GM13976 (cell line): Measurements from ENCODE around the gene CCDC186.

ENCODE experiments used
- DNase-seq: peaks from one replicate; pipeline ENCODE4 v3.0.0; 2012; ENCODE audit warnings: low spot score
- CTCF ChIP-seq: IDR thresholded peaks from 2 replicates; pipeline ENCODE4 v1.5.1; 2012; ENCODE audit warnings: borderline replicate concordance, mild to moderate bottlenecking; ENCODE audit not compliant: insufficient read depth; ENCODE audit errors: extremely low read depth, missing control alignments, control extremely low read depth
- in situ Hi-C: fragments of 300-500 bp; cut with MboI; formaldehyde crosslinking; loops from one replicate; pipeline ENCODE4 v1.12.0; 2022; ENCODE audit warnings: low sequenced_read_pairs, mixed read lengths, inconsistent platforms; ENCODE audit not compliant: unreplicated experiment

Gene CCDC186

GRCh38 chr10:114179148-114179547 is 5.1 kb upstream of the CCDC186 start, which contains the start of gene TDRD1:
TSS of gene TDRD1 (plus strand) at chr10:114179353. CDS start at chr10:114187832, 8,479 bp downstream.
- no peak for TF ChIP-seq CTCF
- in situ Hi-C loops: no loop called here
- DNase-seq: no peak

GRCh38 chr10:114176511-114176910 is 2.5 kb upstream of the CCDC186 start:
- no peak for TF ChIP-seq CTCF
- no peak for DNase-seq
- in situ Hi-C loops: no loop called here

GRCh38 chr10:114175667-114176066 is 1.7 kb upstream of the CCDC186 start:
- in situ Hi-C loops: no loop called here
- DNase-seq: no peak
- no peak for TF ChIP-seq CTCF

- in situ Hi-C loops: no loop called here
- DNase-seq: no peak
- TF ChIP-seq CTCF: no peak
These were observed 739 bp upstream of the CCDC186 start for GRCh38 chr10:114174695-114175188.

- in situ Hi-C loops: no loop called here
- TF ChIP-seq CTCF: no peak
These were observed 441 bp downstream of the CCDC186 start for GRCh38 chr10:114173603-114173920.

GRCh38 chr10:114172776-114173602 is 1.0 kb downstream of the CCDC186 start:
- no peak for TF ChIP-seq CTCF
- DNase-seq: no peak
- in situ Hi-C loops: no loop called here

More at GRCh38 chr10:114173603-114173920, 441 bp downstream of the CCDC186 start:
- no peak for DNase-seq
